ENCODE results near the gene RNF26.
"Not testable (repeated sequence)": the region's sequence is repeated elsewhere in the genome, so short reads cannot be mapped to it uniquely, and the experiment has no call there.

Gene RNF26

GRCh38 chr11:119371778-119372182 lies 37.5 kb downstream of the RNF26 start:
- DNase-seq (ENCODE audit: low read depth in 3 of 3) = no peak

DNA sequence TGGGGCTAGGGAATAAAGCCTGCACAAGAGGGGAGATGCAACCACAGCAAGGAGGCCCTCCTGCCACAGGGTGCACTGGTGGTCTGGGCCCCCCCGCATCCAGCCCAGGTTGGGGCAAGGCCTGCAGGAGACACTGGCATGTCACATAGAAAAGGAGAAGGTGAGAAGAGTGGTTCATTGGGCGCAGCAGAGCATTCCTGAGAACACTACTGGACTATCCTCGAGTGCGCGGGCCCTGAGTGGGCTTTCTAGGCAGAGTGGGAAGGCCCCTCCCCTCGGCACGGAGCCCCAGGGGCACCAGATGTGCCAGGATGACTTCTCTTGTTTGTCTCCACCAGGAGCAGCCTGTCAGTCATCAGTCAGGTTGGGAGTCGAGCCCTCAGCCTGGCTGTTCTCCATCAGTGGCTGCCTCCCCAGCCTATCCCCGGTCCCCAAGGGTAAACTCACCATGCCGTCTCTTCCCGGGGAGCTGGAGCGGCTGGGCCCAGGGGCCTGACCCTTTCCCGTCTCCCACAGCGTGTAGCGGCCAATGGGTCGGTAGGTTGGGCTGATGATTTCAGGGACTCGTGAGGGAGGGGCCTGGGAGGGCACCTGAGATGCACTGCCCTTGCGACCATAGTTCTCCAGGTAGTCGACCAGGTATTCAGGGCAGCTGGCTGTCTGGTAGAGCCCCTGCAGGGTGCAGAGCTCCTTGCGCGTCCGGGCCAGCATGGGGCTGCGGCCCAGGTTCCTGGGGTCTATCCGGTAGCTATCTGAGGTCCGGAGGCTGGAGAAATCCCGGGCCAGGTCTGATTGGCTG lies 38.1 kb downstream of the RNF26 start:
- no peak for DNase-seq (ENCODE audit: low read depth in 3 of 3)

- DNase-seq (ENCODE audit: low read depth in 3 of 3) = no peak
Observed at GRCh38 chr11:119373059-119373920, 39.0 kb downstream of the RNF26 start.

GRCh38 chr11:119373921-119374631 lies 39.7 kb downstream of the RNF26 start:
- DNase-seq (ENCODE audit: low read depth in 3 of 3) = peak in 1 of 3 experiments; percentile 54

DNA sequence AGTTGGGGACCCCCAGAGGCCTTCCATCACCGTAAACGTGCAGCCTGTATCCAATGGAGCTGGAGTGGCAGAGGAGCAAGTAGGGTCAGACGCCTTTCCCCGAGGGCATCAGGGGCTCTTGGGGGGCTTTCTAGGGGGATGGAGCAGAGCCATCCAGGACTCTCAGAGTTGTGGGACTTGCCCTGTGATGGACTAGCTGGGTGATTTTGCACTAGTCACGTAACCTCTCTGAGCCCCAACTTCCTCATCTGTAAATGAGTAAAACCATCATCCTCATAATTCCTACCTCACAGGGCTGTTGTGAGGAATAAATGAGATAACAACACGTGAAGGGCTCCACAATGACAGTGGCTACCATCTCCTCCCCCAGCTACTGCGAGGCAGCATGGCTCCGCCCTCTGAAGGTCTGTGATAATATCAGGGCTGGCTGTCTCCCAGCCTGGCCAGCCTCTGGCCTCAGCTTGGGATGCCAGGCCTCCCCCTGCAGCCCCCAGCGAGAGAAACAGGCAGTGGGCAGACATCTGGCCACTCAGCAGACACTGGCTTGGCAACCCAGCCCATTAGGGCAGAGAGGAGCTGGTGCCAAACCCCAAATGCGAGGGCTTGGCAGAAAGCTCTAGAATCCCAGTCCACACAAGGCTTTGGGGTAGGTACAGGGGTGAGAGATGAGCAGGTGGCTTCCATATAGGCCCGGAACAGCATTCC lies 40.5 kb downstream of the RNF26 start:
- DNase-seq (ENCODE audit: low read depth in 3 of 3) = no peak

GRCh38 chr11:119375337-119376196 lies 41.2 kb downstream of the RNF26 start:
- no peak for DNase-seq (ENCODE audit: low read depth in 3 of 3)

- no peak for DNase-seq (ENCODE audit: low read depth in 3 of 3)
Observed at GRCh38 chr11:119376197-119376847, 42.0 kb downstream of the RNF26 start.

GRCh38 chr11:119377112-119377901 lies 43.0 kb downstream of the RNF26 start:
- no peak for DNase-seq (ENCODE audit: low read depth in 3 of 3)

DNA sequence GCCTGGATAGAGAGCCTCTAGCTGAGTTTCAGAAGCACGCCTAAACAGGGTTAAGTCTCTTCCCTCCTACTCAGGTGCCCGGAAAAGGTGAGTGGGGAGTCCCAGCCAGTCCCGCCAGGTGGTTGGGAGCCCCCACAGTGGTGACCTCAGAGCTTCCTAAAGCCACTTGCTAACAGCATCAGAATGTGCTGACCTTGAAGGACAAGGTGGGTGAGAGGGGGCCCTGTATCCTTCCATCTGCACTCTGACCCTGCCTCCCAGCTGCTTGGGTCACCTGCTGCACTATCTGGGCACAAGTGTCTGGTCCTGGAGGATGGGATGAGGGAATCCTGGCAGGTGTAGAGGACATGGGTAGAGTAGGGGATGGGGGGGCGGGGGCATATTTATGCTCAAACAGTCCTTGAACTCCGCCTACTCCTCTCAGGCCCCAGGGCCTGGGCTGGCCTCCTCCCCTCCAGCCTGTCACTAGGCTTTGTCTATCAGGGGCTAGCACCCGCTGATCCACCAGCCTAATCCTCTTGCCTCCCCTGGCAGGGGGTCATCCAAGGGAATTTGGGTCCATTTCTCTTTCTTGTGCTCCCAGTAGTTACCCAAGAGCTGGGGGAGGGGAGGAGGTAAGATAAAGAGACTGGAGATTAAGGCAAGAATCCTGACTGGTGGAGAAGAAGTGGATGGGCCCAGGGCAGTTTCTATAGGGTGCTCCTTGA lies 43.8 kb downstream of the RNF26 start:
- no peak for DNase-seq (ENCODE audit: low read depth in 3 of 3)

DNA sequence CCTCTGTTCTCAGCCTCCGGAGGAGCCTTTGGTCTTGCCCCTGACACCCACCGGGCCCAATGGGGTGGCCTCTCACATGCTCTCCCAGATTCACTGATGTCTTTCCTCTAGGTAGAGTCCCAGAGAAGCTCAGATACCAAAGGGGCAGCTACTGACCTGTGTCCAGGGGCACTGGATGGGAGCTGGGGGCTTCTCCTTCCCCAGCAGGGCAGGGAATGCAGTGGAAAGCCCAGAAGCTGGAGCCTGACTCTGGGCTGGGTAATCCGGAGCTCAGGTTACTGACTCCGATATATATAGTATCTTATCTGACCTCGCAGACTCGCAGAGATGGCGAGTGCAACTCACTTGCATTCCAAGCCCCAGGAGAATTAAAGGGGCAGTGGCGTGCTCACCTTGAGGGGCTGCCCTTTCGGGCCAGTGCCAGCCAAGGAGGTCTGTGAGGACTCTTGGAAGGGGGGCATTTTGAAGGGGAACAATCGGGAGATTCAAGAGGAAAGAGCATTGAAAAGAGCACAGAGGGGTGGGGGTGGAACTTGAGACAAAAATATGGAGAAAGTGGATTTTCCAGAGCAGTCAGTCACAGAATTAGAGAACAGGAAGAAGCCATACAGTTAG lies 44.6 kb downstream of the RNF26 start:
- DNase-seq (ENCODE audit: low read depth in 3 of 3) = no peak

DNA sequence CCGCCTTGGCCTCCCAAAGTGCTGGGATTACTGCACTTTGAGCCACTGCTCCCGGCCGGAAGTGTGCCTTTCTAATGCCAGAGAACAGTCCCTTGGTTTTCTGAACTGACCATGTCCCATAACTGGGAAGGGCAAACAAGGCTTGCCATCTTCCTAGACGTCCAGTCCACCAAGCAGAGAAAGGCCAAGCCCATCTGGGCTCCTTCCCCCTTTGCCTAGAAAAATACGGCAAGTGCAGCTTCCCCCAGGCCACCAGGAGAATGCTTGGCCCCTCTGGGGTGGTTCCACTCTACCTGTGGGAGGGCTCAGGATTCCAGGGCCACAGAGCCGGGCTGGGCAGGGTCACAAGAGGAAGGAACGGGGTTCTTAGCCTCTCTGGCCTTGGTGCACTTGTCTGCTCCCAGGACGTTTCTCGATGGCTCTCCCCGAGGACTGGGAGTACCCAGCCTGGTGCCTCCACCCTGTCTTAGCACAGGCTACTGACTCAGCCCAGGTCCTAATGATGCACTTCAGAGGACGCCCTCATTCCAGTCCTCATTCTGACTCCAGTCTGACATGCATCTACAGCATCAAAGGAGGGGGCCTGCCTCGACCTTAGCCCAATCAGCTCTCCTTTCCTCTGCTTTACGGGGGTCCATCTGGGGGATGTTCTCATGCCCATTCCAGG lies 46.0 kb downstream of the RNF26 start:
- no peak for DNase-seq (ENCODE audit: low read depth in 3 of 3)

DNA sequence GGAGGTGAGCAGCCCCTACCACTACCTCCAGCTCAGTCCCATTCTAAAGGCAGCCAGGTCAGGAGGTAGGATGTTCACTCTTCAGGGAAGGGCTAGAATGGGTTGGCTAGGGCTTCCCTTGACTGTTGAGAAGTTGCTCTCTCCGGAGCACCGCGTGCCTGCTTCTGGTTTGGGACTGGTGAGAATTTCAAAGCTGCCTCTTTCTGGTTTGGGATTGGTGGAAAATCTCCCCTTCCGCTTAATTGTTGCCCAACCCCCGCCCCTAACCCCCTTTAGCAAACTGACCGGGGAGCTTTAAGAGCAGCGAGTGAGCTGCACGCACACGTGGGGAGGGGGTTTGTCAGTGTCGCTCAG lies 46.5 kb downstream of the RNF26 start:
- DNase-seq (ENCODE audit: low read depth in 3 of 3) = no peak

DNA sequence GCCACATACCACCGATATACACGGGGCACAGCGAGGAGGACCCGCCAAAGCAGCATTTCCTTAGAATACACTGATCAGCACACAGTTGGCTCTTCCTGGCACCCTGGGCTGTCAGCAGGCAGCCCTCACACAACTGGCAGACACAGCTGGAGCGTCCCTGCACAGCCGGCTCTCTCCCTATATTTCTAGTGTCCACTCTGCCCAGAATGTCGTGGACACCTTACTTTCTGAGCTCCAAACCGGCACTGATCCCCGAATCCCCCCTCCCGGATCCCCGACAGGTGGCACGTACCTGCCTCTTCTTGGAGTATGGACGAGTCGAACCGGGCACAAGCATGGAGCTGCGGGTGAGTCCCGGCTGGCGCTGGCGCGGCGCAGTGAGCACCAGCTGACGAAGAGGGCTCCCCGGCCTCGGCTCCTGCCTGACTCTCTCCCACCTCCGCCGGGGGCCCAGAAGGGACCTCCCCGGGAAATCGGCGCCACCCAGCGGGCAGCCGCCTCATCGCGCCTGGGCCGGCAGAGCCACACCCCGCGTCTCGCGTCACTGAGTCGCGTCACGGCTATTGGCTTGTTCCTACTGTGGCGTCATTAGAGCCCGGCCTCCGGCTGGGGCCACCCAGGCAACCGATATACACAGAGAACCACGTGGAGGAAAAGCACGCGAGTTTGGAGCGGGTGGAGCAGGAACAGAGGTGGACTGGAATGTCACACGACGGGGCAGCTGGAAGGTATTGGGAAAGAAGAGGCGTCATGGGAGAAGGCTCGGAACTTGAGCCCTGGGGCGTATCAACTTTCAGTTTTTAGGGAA lies 47.1 kb downstream of the RNF26 start, which contains the start of gene USP2:
Gene USP2, minus strand, starts transcription at position 510 of the 808 bp plus-strand sequence. CDS start 8,210 bp downstream, outside the sequence.
- peak; percentile 94 to 96 (median 94) for DNase-seq (ENCODE audit: low read depth in 3 of 3)

DNA sequence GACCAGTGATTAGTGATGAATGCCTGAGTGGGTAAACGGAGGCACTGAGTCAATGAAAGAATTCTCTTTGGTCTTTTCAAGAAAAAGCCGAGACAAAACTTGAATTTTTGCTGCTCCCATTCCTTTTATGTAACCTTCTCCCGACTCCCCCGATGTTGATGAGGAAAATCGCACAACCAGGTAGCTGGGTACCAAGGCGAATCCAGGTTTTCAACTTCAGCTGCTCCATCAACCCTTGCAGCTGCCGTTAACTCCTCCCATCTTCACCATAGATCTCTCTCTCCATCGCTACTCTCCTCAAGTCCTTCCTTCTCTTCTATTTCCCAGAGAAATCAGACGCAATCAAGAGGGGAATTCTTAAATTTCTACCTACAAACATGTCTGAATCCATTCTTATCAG lies 47.8 kb downstream of the RNF26 start:
- no peak for DNase-seq (ENCODE audit: low read depth in 3 of 3)

DNA sequence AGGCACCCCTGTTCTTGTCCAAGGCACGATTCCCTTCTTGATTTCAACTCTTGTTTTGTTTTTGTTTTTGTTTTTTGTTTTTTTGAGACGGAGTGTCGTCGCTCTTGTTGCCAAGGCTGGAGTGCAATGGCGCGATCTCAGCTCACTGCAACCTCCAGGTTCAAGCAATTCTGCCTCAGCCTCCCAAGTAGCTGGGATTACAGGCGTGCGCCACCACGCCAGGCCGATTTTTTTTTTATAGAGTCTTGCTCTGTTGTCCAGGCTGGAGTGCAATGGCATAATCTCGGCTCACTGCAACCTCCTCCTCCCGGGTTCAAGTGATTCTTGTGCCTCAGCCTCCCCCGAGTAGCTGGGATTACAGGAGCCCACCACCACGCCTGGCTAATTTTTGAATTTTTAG lies 48.2 kb downstream of the RNF26 start:
- not testable (repeated sequence) for DNase-seq (ENCODE audit: low read depth in 3 of 3)

DNA sequence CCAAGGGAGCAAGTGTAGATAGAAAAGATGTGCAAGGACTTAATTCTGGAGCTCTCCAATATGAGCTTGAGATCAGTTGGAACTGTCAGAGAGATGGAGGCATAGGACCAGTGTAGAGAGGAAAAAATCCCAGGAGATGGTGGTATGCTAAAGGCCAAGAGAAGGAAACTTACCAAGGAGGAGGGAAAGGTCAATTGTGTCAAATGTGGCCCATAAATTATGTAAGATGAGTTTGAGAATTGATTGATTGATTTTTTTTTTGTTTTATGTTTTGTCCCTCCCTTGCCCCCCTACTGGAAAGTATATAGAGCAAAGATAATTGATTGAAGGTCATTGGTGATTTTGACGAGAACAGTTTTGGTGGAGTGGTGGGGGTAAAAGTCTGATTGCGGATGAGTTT lies 50.0 kb downstream of the RNF26 start:
- no peak for DNase-seq (ENCODE audit: low read depth in 3 of 3)

Data from stimulated activated CD4-positive, alpha-beta T cell treated with anti-CD3 and anti-CD28 coated beads, TNF-alpha, amount 100 ng/mL, for 24 hours (primary cell).